ENCODE measurements around the gene RETNLB.

RETNLB gene

DNA sequence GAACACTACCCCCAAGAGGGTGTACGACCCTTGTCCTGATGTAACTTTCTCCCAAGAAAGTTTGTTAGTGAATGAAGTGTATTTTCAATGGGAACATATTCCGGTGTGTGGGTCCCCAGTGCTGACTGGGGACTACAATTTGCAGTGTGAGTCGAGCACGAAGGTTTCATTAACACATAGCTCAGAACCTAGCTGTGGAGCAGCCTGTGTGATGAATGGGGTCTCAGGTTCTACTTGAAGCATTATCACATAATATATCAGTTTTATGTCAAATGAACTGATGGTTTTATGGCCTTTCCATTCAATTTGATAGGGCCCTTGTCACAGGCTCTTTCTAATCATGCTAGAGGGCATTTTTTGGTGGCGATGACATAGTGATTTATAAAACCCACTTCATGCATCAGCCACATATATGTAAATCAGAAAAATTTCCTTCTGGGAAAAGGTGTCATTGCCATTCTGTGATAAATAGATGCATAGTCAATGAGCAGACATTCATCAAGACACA lies 44.1 kb downstream of the RETNLB start:
- Histone ChIP-seq H3K4me1 (ENCODE audit: control insufficient read depth, insufficient read depth, low read length, poor library complexity, severe bottlenecking) (no peaks in the 10 kb centered on the region), H3K4me3 (ENCODE audit: insufficient read depth, low read depth, low read length, poor library complexity, severe bottlenecking) (no peak overlapping the region), H3K36me3 (ENCODE audit: control insufficient read depth, insufficient read depth, low read length) (no peaks in the 10 kb centered on the region), H3K27ac (ENCODE audit: insufficient read depth, low read length, poor library complexity, severe bottlenecking) (no peak overlapping the region), H3K9me3 (ENCODE audit: control insufficient read depth, low read length) (no peaks in the 10 kb centered on the region), H3K27me3 (replicated peaks; ENCODE audit: control insufficient read depth, insufficient read depth, low read length, poor library complexity, severe bottlenecking) (no peaks in the 10 kb centered on the region)
- no peak for DNase-seq

All from effector memory CD4-positive, alpha-beta T cell (primary cell).